GM19438 (cell line): ENCODE results near the gene LIX1.
"Not testable (repeated sequence)": the region's sequence is repeated elsewhere in the genome, so short reads cannot be mapped to it uniquely, and the experiment has no call there.

Experiments used
- ATAC-seq: cut with Tn5 transposase; IDR thresholded peaks from one replicate; pipeline ENCODE4 v1.9.1; 2021; ENCODE audit warnings: low read depth; ENCODE audit not compliant: unreplicated experiment

LIX1 gene

GRCh38 chr5:97143704-97144103 lies 1.3 kb upstream of the LIX1 start:
- ATAC-seq, result no peak

- no peak for ATAC-seq
Observed at GRCh38 chr5:97141539-97141938, 872 bp downstream of the LIX1 start.

- ATAC-seq, result no peak
Observed at GRCh38 chr5:97141031-97141430, 1.4 kb downstream of the LIX1 start.

GRCh38 chr5:97140250-97140649 lies 2.2 kb downstream of the LIX1 start:
- ATAC-seq, result not testable (repeated sequence)

- ATAC-seq, result no peak
Observed at GRCh38 chr5:97136475-97136874, 5.9 kb downstream of the LIX1 start.

- no peak for ATAC-seq
Observed at GRCh38 chr5:97135868-97136267, 6.5 kb downstream of the LIX1 start.

- ATAC-seq, result no peak
Observed at GRCh38 chr5:97134634-97135033, 7.8 kb downstream of the LIX1 start.

- ATAC-seq, result no peak
Observed at GRCh38 chr5:97133101-97133500, 9.3 kb downstream of the LIX1 start.

GRCh38 chr5:97131921-97132320 lies 10.5 kb downstream of the LIX1 start:
- ATAC-seq, result no peak

- ATAC-seq, result no peak
Observed at GRCh38 chr5:97131139-97131710, 11.2 kb downstream of the LIX1 start.

- no peak for ATAC-seq
Observed at GRCh38 chr5:97127727-97128126, 14.7 kb downstream of the LIX1 start.

- no peak for ATAC-seq
Observed at GRCh38 chr5:97125125-97125683, 17.2 kb downstream of the LIX1 start.

GRCh38 chr5:97124335-97124734 lies 18.1 kb downstream of the LIX1 start:
- no peak for ATAC-seq

GRCh38 chr5:97121848-97122247 lies 20.6 kb downstream of the LIX1 start:
- ATAC-seq, result no peak

GRCh38 chr5:97120195-97120594 lies 22.2 kb downstream of the LIX1 start:
- no peak for ATAC-seq

GRCh38 chr5:97119007-97119390 lies 23.4 kb downstream of the LIX1 start:
- ATAC-seq, result no peak

GRCh38 chr5:97118261-97119006 lies 24.0 kb downstream of the LIX1 start:
- ATAC-seq, result peak; percentile 86

GRCh38 chr5:97115932-97116331 lies 26.5 kb downstream of the LIX1 start:
- ATAC-seq, result no peak

GRCh38 chr5:97112230-97112629 lies 30.2 kb downstream of the LIX1 start:
- ATAC-seq, result no peak

GRCh38 chr5:97111616-97112015 lies 30.8 kb downstream of the LIX1 start:
- ATAC-seq, result no peak

- ATAC-seq, result no peak
Observed at GRCh38 chr5:97111004-97111403, 31.4 kb downstream of the LIX1 start.

- no peak for ATAC-seq
Observed at GRCh38 chr5:97107318-97107717, 35.1 kb downstream of the LIX1 start.
